Liver (tissue), 3 donors: Measurements from ENCODE around the gene OPN1MW3.
"Not testable (repeated sequence)": the region's sequence is repeated elsewhere in the genome, so short reads cannot be mapped to it uniquely, and the experiment has no call there.

Experiments used
- ATF3 ChIP-seq: IDR thresholded peaks from 2 replicates; pipeline ENCODE4 v1.6.1; 2016; ENCODE audit warnings: antibody characterized with exemption
- CTCF ChIP-seq: fragments of 150-350 bp; IDR thresholded peaks from 2 replicates; pipeline ENCODE4 v1.5.1; 2017; ENCODE audit warnings: improper control_type of control experiment, low read depth, low read length; ENCODE audit not compliant: missing input control
- GABPA ChIP-seq, 2 donors: IDR thresholded peaks in 1 of 2; conservative IDR thresholded peaks in 1 of 2; 2 replicates each; pipeline ENCODE4 v1.6.1; 2016; ENCODE audit warnings: antibody characterized with exemption in 2 of 2, mild to moderate bottlenecking in 1 of 2, moderate library complexity in 1 of 2
- HNF4G ChIP-seq: IDR thresholded peaks from 2 replicates; pipeline ENCODE4 v1.6.1; 2016; ENCODE audit warnings: antibody characterized with exemption
- MAX ChIP-seq: IDR thresholded peaks from 2 replicates; pipeline ENCODE4 v1.6.1; 2016; ENCODE audit warnings: antibody characterized with exemption
- RAD21 ChIP-seq, 2 donors: IDR thresholded peaks; 2 replicates each; pipeline ENCODE4 v1.6.1; 2016; ENCODE audit warnings: antibody characterized with exemption in 2 of 2, mild to moderate bottlenecking in 2 of 2
- REST ChIP-seq: IDR thresholded peaks from 2 replicates; pipeline ENCODE4 v1.6.1; 2016; ENCODE audit warnings: antibody characterized with exemption, mild to moderate bottlenecking
- SP1 ChIP-seq: IDR thresholded peaks from 2 replicates; pipeline ENCODE4 v1.6.1; 2018; ENCODE audit warnings: antibody characterized with exemption, mild to moderate bottlenecking
- TAF1 ChIP-seq: conservative IDR thresholded peaks from 2 replicates; pipeline ENCODE4 v1.6.1; 2016; ENCODE audit warnings: antibody characterized with exemption, mild to moderate bottlenecking
- donor health status: healthy.
- donor health status: healthy.

GRCh38 chrX:154225292-154225691 is 32.1 kb upstream of the OPN1MW3 start:
- not testable (repeated sequence) for TF ChIP-seq MAX; CTCF; TAF1; REST; GABPA (IDR thresholded peaks at IDR 0.05 in 1 of 2, conservative IDR thresholded peaks at IDR 0.05 in 1 of 2); HNF4G; RAD21 (IDR thresholded peaks at IDR 0.05); ATF3; SP1
